Adrenal gland (tissue), 5 donors: ENCODE results near the gene SRPK1.

Experiments
- POLR2A ChIP-seq, 2 donors: fragments of 450-650 bp; IDR thresholded peaks; one replicate each; pipeline ENCODE4 v1.6.1; 2017; ENCODE audit warnings: antibody characterized with exemption in 2 of 2, mild to moderate bottlenecking in 2 of 2, moderate library complexity in 1 of 2
- TF ChIP-seq, protein P1 (sequence below), 6 experiments: fragments of 450-650 bp in 4 of 6; fragments of 200-600 bp in 2 of 6; sonication (generic) in 1 of 6; IDR thresholded peaks; 1 replicate in 5 of 6; 2 replicates in 1 of 6; pipeline versions ENCODE4 v1.5.1 to v1.8.0; 2016 to 2021; ENCODE audit warnings: antibody characterized with exemption in 6 of 6, mild to moderate bottlenecking in 2 of 6, moderate library complexity in 1 of 6
- donor health status: DM: no; HTN: no; CAD: no.

DNA sequence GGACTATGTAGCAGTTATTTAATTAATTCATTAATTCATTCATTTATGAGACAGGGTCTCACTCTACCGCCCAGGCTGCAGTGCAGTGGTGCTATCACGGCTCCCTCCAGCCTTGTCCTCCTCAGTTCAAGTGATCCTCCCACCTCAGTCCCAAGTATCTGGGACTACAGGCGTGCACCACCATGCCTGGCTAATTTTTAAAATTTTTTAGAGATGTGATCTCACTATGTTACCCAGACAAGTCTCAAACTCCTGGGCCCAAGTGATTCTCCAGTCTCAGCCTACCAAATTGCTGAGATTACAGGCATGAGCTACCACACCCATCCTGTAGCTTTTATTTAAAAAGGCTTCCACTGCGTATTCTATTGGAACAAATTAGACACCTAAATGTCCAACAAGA, 23.4 kb downstream of the SRPK1 start:
- TF ChIP-seq, protein P1, sequence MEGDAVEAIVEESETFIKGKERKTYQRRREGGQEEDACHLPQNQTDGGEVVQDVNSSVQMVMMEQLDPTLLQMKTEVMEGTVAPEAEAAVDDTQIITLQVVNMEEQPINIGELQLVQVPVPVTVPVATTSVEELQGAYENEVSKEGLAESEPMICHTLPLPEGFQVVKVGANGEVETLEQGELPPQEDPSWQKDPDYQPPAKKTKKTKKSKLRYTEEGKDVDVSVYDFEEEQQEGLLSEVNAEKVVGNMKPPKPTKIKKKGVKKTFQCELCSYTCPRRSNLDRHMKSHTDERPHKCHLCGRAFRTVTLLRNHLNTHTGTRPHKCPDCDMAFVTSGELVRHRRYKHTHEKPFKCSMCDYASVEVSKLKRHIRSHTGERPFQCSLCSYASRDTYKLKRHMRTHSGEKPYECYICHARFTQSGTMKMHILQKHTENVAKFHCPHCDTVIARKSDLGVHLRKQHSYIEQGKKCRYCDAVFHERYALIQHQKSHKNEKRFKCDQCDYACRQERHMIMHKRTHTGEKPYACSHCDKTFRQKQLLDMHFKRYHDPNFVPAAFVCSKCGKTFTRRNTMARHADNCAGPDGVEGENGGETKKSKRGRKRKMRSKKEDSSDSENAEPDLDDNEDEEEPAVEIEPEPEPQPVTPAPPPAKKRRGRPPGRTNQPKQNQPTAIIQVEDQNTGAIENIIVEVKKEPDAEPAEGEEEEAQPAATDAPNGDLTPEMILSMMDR (IDR thresholded peaks at IDR 0.05): no peak
- no peak for TF ChIP-seq POLR2A (IDR thresholded peaks at IDR 0.05)
